ENCODE data around the gene FER. TPM values are rescaled to one million over a fixed set of nuclear protein-coding genes. Genes with fewer than 3 reads are reported as not detected.

The FER gene
- total RNA-seq, 4 donors from 2014 or later: 13.4 to 30.0 (median 19.6) TPM

GRCh38 chr5:109155625-109156024 is 407.9 kb downstream of the FER start:
- intact Hi-C loops (cut with DNase I): no loop called here
- no peak for DNase-seq
- no peaks in the 10 kb centered on the region for H3K36me3 ChIP-seq

GRCh38 chr5:109156885-109157284 is 409.2 kb downstream of the FER start:
- intact Hi-C loops (cut with DNase I): no loop called here
- H3K4me1 ChIP-seq: no peaks in the 10 kb centered on the region

More at GRCh38 chr5:109155625-109156024, 407.9 kb downstream of the FER start:
- TF ChIP-seq CTCF (IDR thresholded peaks at IDR 0.05): no peak
- no peak for TF ChIP-seq POLR2A (IDR thresholded peaks at IDR 0.05)
- Histone ChIP-seq H3K4me1 (no peaks in the 10 kb centered on the region), H3K4me3 (no peak overlapping the region), H3K27ac (no peak overlapping the region), H3K9me3 (no peaks in the 10 kb centered on the region), H3K27me3 (no peaks in the 10 kb centered on the region)

GRCh38 chr5:109160468-109160867 is 412.8 kb downstream of the FER start:
- DNase-seq: no peak
- Histone ChIP-seq H3K4me1 (no peaks in the 10 kb centered on the region), H3K9me3 (no peaks in the 10 kb centered on the region), H3K27me3 (no peaks in the 10 kb centered on the region), H3K27ac (no peak overlapping the region), H3K4me3 (no peak overlapping the region), H3K36me3 (no peaks in the 10 kb centered on the region)
- intact Hi-C loops (cut with DNase I): no loop called here
- no peak for TF ChIP-seq POLR2A (IDR thresholded peaks at IDR 0.05)
- no peak for TF ChIP-seq CTCF (IDR thresholded peaks at IDR 0.05)
- 87% methylated on average over 3 of the region's 3 CpGs for WGBS, 2 donors

More at GRCh38 chr5:109156885-109157284, 409.2 kb downstream of the FER start:
- TF ChIP-seq POLR2A (IDR thresholded peaks at IDR 0.05) (no peak), CTCF (IDR thresholded peaks at IDR 0.05) (no peak)
- no peak overlapping the region for H3K27ac ChIP-seq
- no peaks in the 10 kb centered on the region for H3K9me3 ChIP-seq
- H3K27me3 ChIP-seq: no peaks in the 10 kb centered on the region
- H3K4me3 ChIP-seq: no peak overlapping the region
- no peak for DNase-seq
- no peaks in the 10 kb centered on the region for H3K36me3 ChIP-seq

- H3K4me1 ChIP-seq: no peaks in the 10 kb centered on the region
- H3K9me3 ChIP-seq: no peaks in the 10 kb centered on the region
- WGBS, 2 donors: 43 to 49% methylated on average over 4 of the region's 4 CpGs
- no peak for DNase-seq
- no peak overlapping the region for H3K4me3 ChIP-seq
- TF ChIP-seq CTCF (IDR thresholded peaks at IDR 0.05) (no peak), POLR2A (IDR thresholded peaks at IDR 0.05) (no peak)
- no peak overlapping the region for H3K27ac ChIP-seq
- H3K27me3 ChIP-seq: no peaks in the 10 kb centered on the region
- intact Hi-C loops (cut with DNase I): no loop called here
- no peaks in the 10 kb centered on the region for H3K36me3 ChIP-seq
These were observed 414.4 kb downstream of the FER start for GRCh38 chr5:109161914-109162683.

GRCh38 chr5:109163336-109163735 is 415.6 kb downstream of the FER start:
- Histone ChIP-seq H3K4me1 (no peaks in the 10 kb centered on the region), H3K4me3 (no peak overlapping the region), H3K27me3 (no peaks in the 10 kb centered on the region), H3K27ac (no peak overlapping the region), H3K9me3 (no peaks in the 10 kb centered on the region), H3K36me3 (no peaks in the 10 kb centered on the region)
- 95% methylated on average over 4 of the region's 4 CpGs for WGBS, 2 donors
- TF ChIP-seq CTCF (IDR thresholded peaks at IDR 0.05) (no peak), POLR2A (IDR thresholded peaks at IDR 0.05) (no peak)
- DNase-seq: no peak
- intact Hi-C loops (cut with DNase I): no loop called here
